HepG2 (cell line): ENCODE measurements around the gene MRPL28. TPM values are rescaled to one million over a fixed set of nuclear protein-coding genes. Genes with fewer than 3 reads are reported as not detected.

Experiments
- CHD4 ChIP-seq: fragments of 200-600 bp; sonication (generic); IDR thresholded peaks from 2 replicates; pipeline ENCODE4 v1.7.0; 2017; ENCODE audit warnings: mild to moderate bottlenecking, low read length, borderline replicate concordance
- HINFP ChIP-seq: sonication (generic); formaldehyde crosslinking; IDR thresholded peaks from 2 replicates; pipeline ENCODE4 v1.4.0; 2020; ENCODE audit warnings: low read depth, mild to moderate bottlenecking, missing genetic modification reagents
- HIVEP1 ChIP-seq: sonication (generic); formaldehyde crosslinking; IDR thresholded peaks from 2 replicates; pipeline ENCODE4 v1.4.0; 2020; ENCODE audit warnings: mild to moderate bottlenecking, missing genetic modification reagents
- IRF9 ChIP-seq: sonication (generic); formaldehyde crosslinking; IDR thresholded peaks from 2 replicates; pipeline ENCODE4 v1.8.0; 2022; ENCODE audit warnings: missing genetic modification reagents, mild to moderate bottlenecking, borderline replicate concordance
- KMT2B ChIP-seq: IDR thresholded peaks from 2 replicates; pipeline ENCODE4 v1.6.1; 2016; ENCODE audit warnings: missing genetic modification reagents, missing compliant biosample characterization
- NKX3-1 ChIP-seq: sonication (generic); formaldehyde crosslinking; IDR thresholded peaks from 2 replicates; pipeline ENCODE4 v1.5.0; 2020; ENCODE audit warnings: missing genetic modification reagents
- NR2F1 ChIP-seq, 2 experiments: fragments of 450-650 bp in 1 of 2; formaldehyde crosslinking in 1 of 2; IDR thresholded peaks; 2 replicates each; pipeline versions ENCODE4 v1.5.0 to v1.6.1; 2016 to 2020; ENCODE audit warnings: mild to moderate bottlenecking in 1 of 2, missing compliant biosample characterization in 1 of 2, missing genetic modification reagents in 1 of 2, moderate library complexity in 1 of 2
- PLSCR1 ChIP-seq: sonication (generic); formaldehyde crosslinking; IDR thresholded peaks from 2 replicates; pipeline ENCODE4 v1.5.0; 2020; ENCODE audit warnings: missing genetic modification reagents, mild to moderate bottlenecking, borderline replicate concordance
- REST ChIP-seq, 2 experiments: IDR thresholded peaks; 2 replicates each; pipeline ENCODE4 v1.6.1; 2011 to 2012; ENCODE audit warnings: low read length in 2 of 2, borderline replicate concordance in 1 of 2, low read depth in 1 of 2, mild to moderate bottlenecking in 1 of 2, moderate library complexity in 1 of 2
- SNAPC5 ChIP-seq: sonication (generic); formaldehyde crosslinking; IDR thresholded peaks from 2 replicates; pipeline ENCODE4 v1.8.1; 2023; ENCODE audit warnings: mild to moderate bottlenecking, missing genetic modification reagents, borderline replicate concordance
- YEATS2 ChIP-seq: sonication (generic); formaldehyde crosslinking; IDR thresholded peaks from 2 replicates; pipeline ENCODE4 v1.4.0; 2020; ENCODE audit warnings: missing genetic modification reagents, borderline replicate concordance
- ZBTB2 ChIP-seq: sonication (generic); formaldehyde crosslinking; IDR thresholded peaks from 2 replicates; pipeline ENCODE4 v1.8.0; 2022; ENCODE audit warnings: low read depth, missing genetic modification reagents
- ZBTB25 ChIP-seq: IDR thresholded peaks from 2 replicates; pipeline ENCODE4 v1.6.1; 2018; ENCODE audit warnings: missing genetic modification reagents
- ZFP41 ChIP-seq: sonication (generic); formaldehyde crosslinking; IDR thresholded peaks from 2 replicates; pipeline ENCODE4 v1.4.0; 2020; ENCODE audit warnings: mild to moderate bottlenecking, missing genetic modification reagents, borderline replicate concordance
- ZNF263 ChIP-seq: sonication (generic); formaldehyde crosslinking; IDR thresholded peaks from 2 replicates; pipeline ENCODE4 v1.4.0; 2020; ENCODE audit warnings: missing genetic modification reagents
- ZNF761 ChIP-seq: sonication (generic); formaldehyde crosslinking; conservative IDR thresholded peaks from 2 replicates; pipeline ENCODE4 v1.4.0; 2020; ENCODE audit warnings: mild to moderate bottlenecking, missing genetic modification reagents
- ZNF784 ChIP-seq: sonication (generic); formaldehyde crosslinking; IDR thresholded peaks from 2 replicates; pipeline ENCODE4 v1.5.1; 2020; ENCODE audit warnings: missing genetic modification reagents, mild to moderate bottlenecking, borderline replicate concordance
- polyA plus RNA-seq, 8 experiments: library from polyadenylated mRNA; depleted of rRNA in 3 of 8; stranded (reverse) in 7 of 8; unstranded in 1 of 8; fragments of >200 nt; fragmentation: Illumina TruSeq in 4 of 8; extraction: Trizol in 4 of 8; gene quantifications; 2 replicates each; pipeline versions ENCODE4 v1.2.1 to v1.2.3, GENCODE V29; 2011 to 2016; ENCODE audit warnings: low read depth in 4 of 8, missing spikeins in 1 of 8, mixed read lengths in 1 of 8; ENCODE audit not compliant: insufficient read depth in 1 of 8
- total RNA-seq, 5 experiments: library from RNA; depleted of rRNA; stranded (reverse); fragments of >200 nt; fragmentation: Illumina TruSeq; extraction: Trizol; gene quantifications; 2 replicates each; pipeline ENCODE4 v1.2.3, GENCODE V29; 2016; ENCODE audit warnings: low read depth in 1 of 5

Gene MRPL28
- total and polyA plus RNA-seq, 2 of the 13 experiments (the other 11 are each of a cell fraction or from before 2014, with no cell fraction given), result 114 to 135 TPM

GRCh38 chr16:359067-359763, 11.1 kb downstream of the MRPL28 start (continued):
- no peak for TF ChIP-seq ZBTB2 (CRISPR knock-in tag)
- TF ChIP-seq CHD4, result no peak
- no peak for TF ChIP-seq IRF9 (CRISPR knock-in tag)
- peak; percentile 55 for TF ChIP-seq HIVEP1 (CRISPR knock-in tag)
- TF ChIP-seq ZNF784, result peak; percentile 31; the same call in 1 of the 2 replicates
- TF ChIP-seq KMT2B (CRISPR knock-in tag), result no peak
- no peak for TF ChIP-seq ZFP41 (CRISPR knock-in tag)
- TF ChIP-seq ZBTB25 (CRISPR knock-in tag), result no peak
- no peak for TF ChIP-seq NKX3-1 (CRISPR knock-in tag)
- TF ChIP-seq SNAPC5, result no peak
- TF ChIP-seq ZNF263 (CRISPR knock-in tag), result peak; percentile 54; the same call in 1 of the 2 replicates
- TF ChIP-seq YEATS2 (CRISPR knock-in tag), result peak; percentile 16; the same call in 1 of the 2 replicates
- TF ChIP-seq HINFP (CRISPR knock-in tag), result peak; percentile 62; the same call in 1 of the 2 replicates
- TF ChIP-seq PLSCR1 (CRISPR knock-in tag), result no peak
- TF ChIP-seq ZNF761 (CRISPR knock-in tag), result no peak
- TF ChIP-seq NR2F1 (CRISPR knock-in tag; IDR thresholded peaks at IDR 0.05), result peak; percentile 93 to 98
- no peak for TF ChIP-seq REST (IDR thresholded peaks at IDR 0.05; ENCODE audit: borderline replicate concordance in 1 of 2, low read depth in 1 of 2, low read length in 2 of 2)
